SJSA1 (cell line): ENCODE data around the gene TYW5. TPM values are rescaled to one million over a fixed set of nuclear protein-coding genes. Genes with fewer than 3 reads are reported as not detected.

Source experiments
- DNase-seq, 2 experiments: peaks; one replicate each; pipeline ENCODE4 v3.0.0-alpha.2; 2015 to 2020; ENCODE audit warnings: low spot score in 2 of 2, low read depth in 1 of 2
- H3K27ac ChIP-seq: fragments of 250-450 bp; sonication (Bioruptor Pico); 2 replicates; pipeline ENCODE4 v1.5.1; 2020; ENCODE audit warnings: mild to moderate bottlenecking, moderate library complexity
- H3K27me3 ChIP-seq: fragments of 250-450 bp; sonication (Bioruptor Pico); replicated peaks from 2 replicates; pipeline ENCODE4 v1.5.1; 2020; ENCODE audit warnings: mild to moderate bottlenecking, moderate library complexity
- H3K36me3 ChIP-seq: fragments of 250-450 bp; sonication (Bioruptor Pico); 2 replicates; pipeline ENCODE4 v1.5.1; 2020; ENCODE audit warnings: mild to moderate bottlenecking
- H3K4me1 ChIP-seq: fragments of 250-450 bp; sonication (Bioruptor Pico); replicated peaks from 2 replicates; pipeline ENCODE4 v1.6.1; 2021; ENCODE audit warnings: mild to moderate bottlenecking
- H3K4me3 ChIP-seq: fragments of 250-450 bp; sonication (Bioruptor Pico); 2 replicates; pipeline ENCODE4 v1.5.1; 2020; ENCODE audit warnings: mild to moderate bottlenecking
- H3K9me3 ChIP-seq: fragments of 250-450 bp; sonication (Bioruptor Pico); replicated peaks from 2 replicates; pipeline ENCODE4 v1.5.1; 2020; ENCODE audit warnings: mild to moderate bottlenecking
- total RNA-seq: library from RNA; depleted of rRNA; stranded (reverse); fragments of >200 nt; shearing (Covaris generic); gene quantifications from 2 replicates; pipeline ENCODE4 v1.2.3, GENCODE V29; 2014; rRNA removed

Gene TYW5, protein sequence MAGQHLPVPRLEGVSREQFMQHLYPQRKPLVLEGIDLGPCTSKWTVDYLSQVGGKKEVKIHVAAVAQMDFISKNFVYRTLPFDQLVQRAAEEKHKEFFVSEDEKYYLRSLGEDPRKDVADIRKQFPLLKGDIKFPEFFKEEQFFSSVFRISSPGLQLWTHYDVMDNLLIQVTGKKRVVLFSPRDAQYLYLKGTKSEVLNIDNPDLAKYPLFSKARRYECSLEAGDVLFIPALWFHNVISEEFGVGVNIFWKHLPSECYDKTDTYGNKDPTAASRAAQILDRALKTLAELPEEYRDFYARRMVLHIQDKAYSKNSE
- total RNA-seq: 6.3 and 9.2 TPM in 2 replicates

DNA sequence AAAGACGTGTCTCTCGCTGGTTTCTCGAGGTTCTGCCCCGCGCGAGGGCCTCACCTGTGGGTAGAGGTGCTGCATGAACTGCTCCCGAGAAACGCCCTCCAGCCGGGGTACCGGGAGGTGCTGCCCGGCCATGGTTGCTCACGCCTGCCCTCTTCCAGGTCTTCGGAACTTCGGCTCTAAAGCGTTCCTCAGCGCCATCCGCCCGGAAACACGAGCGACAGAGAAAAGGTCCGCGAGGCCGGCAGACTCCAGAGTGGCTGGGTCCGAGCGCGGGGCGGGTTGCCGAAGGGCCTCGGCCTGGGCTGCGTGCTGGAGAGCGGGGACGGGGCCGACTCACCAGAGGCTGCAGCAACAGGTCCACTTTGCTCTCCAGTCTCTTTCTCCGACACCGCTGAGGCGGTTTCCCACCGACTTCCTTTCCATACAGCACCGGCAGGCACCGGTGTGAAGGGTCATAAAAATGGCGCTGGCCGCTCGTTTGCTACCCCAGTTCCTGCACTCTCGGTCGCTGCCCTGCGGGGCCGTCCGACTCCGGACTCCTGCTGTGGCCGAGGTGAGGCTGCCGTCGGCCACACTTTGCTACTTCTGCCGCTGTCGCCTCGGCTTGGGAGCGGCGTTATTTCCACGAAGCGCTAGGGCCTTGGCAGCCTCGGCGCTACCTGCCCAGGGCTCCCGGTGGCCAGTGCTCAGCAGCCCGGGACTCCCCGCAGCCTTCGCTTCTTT is at the start of gene TYW5, which contains the start of gene MAIP1:
Gene TYW5, minus strand, starts transcription at position 153 of the 723 bp plus-strand sequence. Its CDS starts 21 bp downstream, at position 132.
Gene MAIP1, plus strand, starts transcription at position 244 of the 723 bp plus-strand sequence. Its CDS starts 217 bp downstream, at position 461.
- H3K4me3 ChIP-seq: peak within 1 kb of the TSS; percentile 76
- H3K27me3 ChIP-seq: no peaks in the 10 kb centered on the region
- DNase-seq: peak; percentile 81 to 90
- H3K9me3 ChIP-seq: no peaks in the 10 kb centered on the region
- peaks cover 20% of the 10 kb centered on the region for H3K4me1 ChIP-seq
- peaks cover 47% of the 10 kb centered on the region for H3K36me3 ChIP-seq
- H3K27ac ChIP-seq: peak within 1 kb of the TSS; percentile 77

DNA sequence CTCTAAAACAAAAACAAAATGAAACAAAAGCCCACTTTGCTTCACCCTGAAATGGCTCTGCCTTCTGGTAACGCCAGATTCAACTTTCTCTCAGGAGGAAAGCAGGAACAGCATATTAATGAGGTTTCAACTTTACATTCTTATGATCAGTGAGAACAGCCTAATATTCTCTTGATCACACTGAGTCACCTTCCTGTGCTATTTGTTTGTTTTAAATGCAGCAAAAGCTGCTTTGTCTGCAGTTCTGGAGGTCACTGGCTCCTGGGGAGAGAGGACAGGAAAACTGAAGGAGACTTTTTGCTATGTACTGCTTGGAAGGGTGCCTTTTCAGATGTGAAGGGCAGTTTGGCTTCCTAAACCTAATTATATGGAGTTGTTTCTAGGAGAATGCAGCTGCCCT is 48.2 kb upstream of the TYW5 start:
- no peaks in the 10 kb centered on the region for H3K4me1 ChIP-seq
- no peak overlapping the region for H3K27ac ChIP-seq
- H3K4me3 ChIP-seq: no peak overlapping the region
- H3K27me3 ChIP-seq: no peaks in the 10 kb centered on the region
- no peak for DNase-seq
- H3K36me3 ChIP-seq: no peaks in the 10 kb centered on the region
- no peaks in the 10 kb centered on the region for H3K9me3 ChIP-seq

DNA sequence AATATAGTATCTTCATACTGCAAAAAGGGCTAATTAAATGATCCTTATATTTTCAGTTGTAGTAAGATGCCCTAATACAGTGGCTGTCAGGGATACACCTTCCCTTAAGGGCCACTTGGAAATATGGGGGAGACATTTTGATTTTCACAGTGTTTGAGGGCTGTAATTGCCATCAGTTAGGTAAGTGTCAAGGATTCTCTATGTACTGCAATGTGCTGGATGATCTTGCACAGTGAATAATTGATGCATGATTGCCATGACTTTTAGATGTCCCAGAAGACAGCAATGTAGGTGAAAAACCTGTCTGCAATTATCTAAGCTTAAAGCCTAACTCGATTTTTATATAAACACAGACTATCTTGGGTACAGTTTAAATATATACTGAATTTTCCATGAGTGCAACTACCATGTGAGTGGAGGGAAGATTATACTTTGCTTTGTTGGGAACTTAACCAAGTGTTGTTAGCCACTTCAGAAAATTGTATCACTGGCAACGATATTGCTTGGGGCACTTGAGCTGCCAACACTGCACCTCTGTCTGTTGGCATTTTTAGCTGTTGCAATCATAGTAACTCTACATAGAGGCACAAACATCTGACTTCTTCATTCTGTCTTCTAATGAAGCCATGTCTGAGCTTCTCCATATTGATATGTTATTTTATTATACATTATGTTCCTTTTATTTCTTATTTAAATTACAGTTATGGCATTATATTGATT is 45.3 kb upstream of the TYW5 start:
- Histone ChIP-seq H3K9me3 (no peaks in the 10 kb centered on the region), H3K4me1 (no peaks in the 10 kb centered on the region), H3K27ac (no peak overlapping the region), H3K27me3 (no peaks in the 10 kb centered on the region), H3K36me3 (no peaks in the 10 kb centered on the region), H3K4me3 (no peak overlapping the region)
- DNase-seq: no peak

- Histone ChIP-seq H3K4me1 (no peaks in the 10 kb centered on the region), H3K27ac (no peak overlapping the region), H3K27me3 (no peaks in the 10 kb centered on the region), H3K4me3 (no peak overlapping the region), H3K36me3 (no peaks in the 10 kb centered on the region), H3K9me3 (no peaks in the 10 kb centered on the region)
- DNase-seq: no peak
Observed at GRCh38 chr2:199999166-199999565, 43.9 kb upstream of the TYW5 start.

DNA sequence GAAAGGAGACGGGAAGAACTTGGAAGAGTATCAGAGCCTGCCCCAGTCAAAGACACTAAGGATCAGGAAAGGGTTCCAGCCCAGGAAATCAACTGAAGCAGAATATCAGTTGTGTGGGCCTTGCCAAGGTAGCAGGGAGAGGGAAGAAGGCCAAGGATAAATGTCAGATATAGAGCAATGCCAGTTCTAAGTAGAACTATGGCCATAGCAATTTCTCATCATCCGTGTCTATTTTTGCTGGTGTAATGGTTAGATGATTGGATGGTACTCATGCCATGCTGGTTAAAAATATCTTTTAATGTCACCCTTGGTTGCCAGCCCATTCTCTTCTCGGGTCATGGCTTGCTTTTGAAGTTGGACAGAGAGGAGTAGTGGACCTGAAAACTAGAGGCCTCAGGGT is 42.0 kb upstream of the TYW5 start:
- Histone ChIP-seq H3K9me3 (no peaks in the 10 kb centered on the region), H3K4me3 (no peak overlapping the region), H3K4me1 (no peaks in the 10 kb centered on the region), H3K36me3 (no peaks in the 10 kb centered on the region), H3K27me3 (no peaks in the 10 kb centered on the region), H3K27ac (no peak overlapping the region)
- DNase-seq: no peak

DNA sequence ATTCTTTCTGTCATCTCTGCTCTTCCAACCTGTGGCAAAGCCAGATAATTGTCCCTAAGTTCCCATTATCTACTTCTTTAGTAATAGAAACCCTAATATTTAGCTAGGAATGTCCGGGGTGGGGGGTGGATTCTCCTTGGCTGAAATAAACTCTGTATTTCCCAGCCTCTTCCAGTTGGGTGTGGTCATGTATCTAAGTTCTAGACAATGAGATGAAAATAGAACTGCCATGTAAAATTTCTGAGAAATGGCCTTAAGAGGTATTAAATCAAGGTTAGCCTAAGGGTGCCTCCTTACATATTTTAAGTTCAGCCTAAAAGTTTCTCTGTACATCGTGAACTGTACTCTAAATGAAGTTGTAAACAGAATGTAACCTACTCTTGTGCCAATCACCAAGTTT is 39.6 kb upstream of the TYW5 start:
- H3K9me3 ChIP-seq: no peaks in the 10 kb centered on the region
- H3K27ac ChIP-seq: no peak overlapping the region
- no peak overlapping the region for H3K4me3 ChIP-seq
- no peaks in the 10 kb centered on the region for H3K4me1 ChIP-seq
- no peaks in the 10 kb centered on the region for H3K36me3 ChIP-seq
- H3K27me3 ChIP-seq: no peaks in the 10 kb centered on the region
- no peak for DNase-seq

DNA sequence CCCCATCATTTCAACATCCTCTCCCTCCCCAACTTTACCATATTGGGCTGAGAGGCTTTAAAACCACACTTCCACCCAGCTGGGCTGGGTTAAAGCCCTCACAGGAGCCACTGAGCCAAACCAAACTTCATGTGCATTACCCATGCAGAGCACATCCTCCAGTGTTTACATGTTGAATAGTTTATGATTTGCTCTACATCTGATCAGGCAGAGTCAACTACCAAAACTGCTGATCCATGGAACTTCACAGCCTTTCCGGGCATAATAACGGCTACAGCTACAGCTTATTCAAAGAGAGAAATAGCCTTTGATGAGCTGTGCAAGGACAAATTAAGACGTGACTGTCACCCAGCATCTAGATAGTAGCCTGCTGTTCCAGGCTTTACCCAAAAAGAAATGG is 39.1 kb upstream of the TYW5 start:
- Histone ChIP-seq H3K9me3 (no peaks in the 10 kb centered on the region), H3K36me3 (no peaks in the 10 kb centered on the region), H3K27ac (no peak overlapping the region), H3K4me3 (no peak overlapping the region), H3K4me1 (no peaks in the 10 kb centered on the region), H3K27me3 (no peaks in the 10 kb centered on the region)
- no peak for DNase-seq

GRCh38 chr2:199992296-199992695 is 37.0 kb upstream of the TYW5 start:
- no peaks in the 10 kb centered on the region for H3K36me3 ChIP-seq
- H3K27ac ChIP-seq: no peak overlapping the region
- DNase-seq: no peak
- H3K27me3 ChIP-seq: no peaks in the 10 kb centered on the region
- H3K4me3 ChIP-seq: no peak overlapping the region
- no peaks in the 10 kb centered on the region for H3K9me3 ChIP-seq
- no peaks in the 10 kb centered on the region for H3K4me1 ChIP-seq

- Histone ChIP-seq H3K9me3 (no peaks in the 10 kb centered on the region), H3K36me3 (no peaks in the 10 kb centered on the region), H3K4me1 (no peaks in the 10 kb centered on the region), H3K27me3 (no peaks in the 10 kb centered on the region), H3K27ac (no peak overlapping the region), H3K4me3 (no peak overlapping the region)
- DNase-seq: no peak
Observed at GRCh38 chr2:199991691-199992090, 36.4 kb upstream of the TYW5 start.

- no peak overlapping the region for H3K27ac ChIP-seq
- no peaks in the 10 kb centered on the region for H3K27me3 ChIP-seq
- no peak overlapping the region for H3K4me3 ChIP-seq
Observed at GRCh38 chr2:199989822-199990221, 34.5 kb upstream of the TYW5 start.

DNA sequence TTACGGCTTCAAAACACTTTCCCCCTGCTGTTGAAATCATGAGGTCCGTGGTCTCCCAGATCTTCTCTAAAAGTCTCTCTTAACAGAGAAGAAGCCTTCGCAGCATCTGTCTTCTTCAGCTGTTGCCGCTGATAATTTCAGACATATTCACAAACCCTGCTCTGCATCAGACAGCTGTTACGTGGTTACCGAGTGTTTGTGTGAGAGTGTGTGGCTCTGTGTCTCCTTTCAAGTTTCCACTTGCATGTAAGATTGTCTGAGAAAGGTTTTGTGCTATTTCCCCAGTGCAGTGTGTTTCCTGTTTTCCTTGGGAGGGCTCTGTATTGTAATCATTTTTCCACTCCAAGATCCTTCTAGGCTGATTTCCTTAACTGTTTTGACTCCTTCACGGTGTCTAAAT is 32.9 kb upstream of the TYW5 start:
- DNase-seq: no peak
- H3K4me1 ChIP-seq: no peaks in the 10 kb centered on the region
- H3K27ac ChIP-seq: no peak overlapping the region
- no peaks in the 10 kb centered on the region for H3K27me3 ChIP-seq
- H3K36me3 ChIP-seq: no peaks in the 10 kb centered on the region
- no peak overlapping the region for H3K4me3 ChIP-seq
- no peaks in the 10 kb centered on the region for H3K9me3 ChIP-seq

More at GRCh38 chr2:199989822-199990221, 34.5 kb upstream of the TYW5 start:
- H3K36me3 ChIP-seq: no peaks in the 10 kb centered on the region
- H3K9me3 ChIP-seq: no peaks in the 10 kb centered on the region
- DNase-seq: no peak
- no peaks in the 10 kb centered on the region for H3K4me1 ChIP-seq

DNA sequence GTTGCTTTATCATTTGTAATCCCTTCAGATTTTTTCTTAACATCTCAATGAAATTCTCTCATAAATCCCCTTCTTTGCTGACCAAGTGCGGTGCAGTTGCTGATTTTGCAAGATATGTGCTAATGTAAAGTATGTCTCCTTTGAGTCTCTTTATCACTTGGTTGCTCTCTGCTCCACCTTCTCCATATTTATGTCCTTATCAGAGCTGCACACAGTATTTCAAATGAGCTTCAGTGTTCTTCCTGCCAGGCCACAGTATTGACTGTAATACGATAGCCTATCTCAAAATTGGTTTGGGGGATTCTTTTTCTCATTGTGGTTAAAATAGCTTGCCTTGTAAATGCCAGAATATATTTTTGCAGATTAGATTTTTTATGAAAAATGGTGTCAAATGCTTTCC is 32.3 kb upstream of the TYW5 start:
- Histone ChIP-seq H3K9me3 (no peaks in the 10 kb centered on the region), H3K4me1 (no peaks in the 10 kb centered on the region), H3K27ac (no peak overlapping the region), H3K4me3 (no peak overlapping the region), H3K36me3 (no peaks in the 10 kb centered on the region), H3K27me3 (no peaks in the 10 kb centered on the region)
- no peak for DNase-seq

GRCh38 chr2:199985625-199986207 is 30.4 kb upstream of the TYW5 start:
- Histone ChIP-seq H3K4me1 (no peaks in the 10 kb centered on the region), H3K27ac (no peak overlapping the region), H3K36me3 (no peaks in the 10 kb centered on the region), H3K9me3 (no peaks in the 10 kb centered on the region), H3K27me3 (no peaks in the 10 kb centered on the region), H3K4me3 (no peak overlapping the region)
- peak; percentile 48 to 63 for DNase-seq
